Esophagus muscularis mucosa (tissue), 4 donors: Measurements from ENCODE around the gene PPP6R2.

Source experiments
- EP300 ChIP-seq: sonication (generic); formaldehyde crosslinking; IDR thresholded peaks from one replicate; pipeline ENCODE4 v1.6.1; 2017; ENCODE audit warnings: antibody characterized with exemption
- POLR2A ChIP-seq: fragments of 450-650 bp; IDR thresholded peaks from one replicate; pipeline ENCODE4 v1.6.1; 2017; ENCODE audit warnings: antibody characterized with exemption, moderate library complexity, mild to moderate bottlenecking, low read depth
- POLR2AphosphoS5 ChIP-seq, 2 donors: sonication (generic); formaldehyde crosslinking; IDR thresholded peaks; one replicate each; pipeline ENCODE4 v1.6.1; 2017; ENCODE audit warnings: antibody characterized with exemption in 2 of 2
- TF ChIP-seq, protein P1 (sequence below), 3 experiments: fragments of 200-600 bp in 2 of 3; fragments of 450-650 bp in 1 of 3; sonication (generic) in 2 of 3; IDR thresholded peaks; one replicate each; pipeline ENCODE4 v1.5.1; 2017 to 2019; ENCODE audit warnings: antibody characterized with exemption in 3 of 3, mild to moderate bottlenecking in 2 of 3, moderate library complexity in 1 of 3

DNA sequence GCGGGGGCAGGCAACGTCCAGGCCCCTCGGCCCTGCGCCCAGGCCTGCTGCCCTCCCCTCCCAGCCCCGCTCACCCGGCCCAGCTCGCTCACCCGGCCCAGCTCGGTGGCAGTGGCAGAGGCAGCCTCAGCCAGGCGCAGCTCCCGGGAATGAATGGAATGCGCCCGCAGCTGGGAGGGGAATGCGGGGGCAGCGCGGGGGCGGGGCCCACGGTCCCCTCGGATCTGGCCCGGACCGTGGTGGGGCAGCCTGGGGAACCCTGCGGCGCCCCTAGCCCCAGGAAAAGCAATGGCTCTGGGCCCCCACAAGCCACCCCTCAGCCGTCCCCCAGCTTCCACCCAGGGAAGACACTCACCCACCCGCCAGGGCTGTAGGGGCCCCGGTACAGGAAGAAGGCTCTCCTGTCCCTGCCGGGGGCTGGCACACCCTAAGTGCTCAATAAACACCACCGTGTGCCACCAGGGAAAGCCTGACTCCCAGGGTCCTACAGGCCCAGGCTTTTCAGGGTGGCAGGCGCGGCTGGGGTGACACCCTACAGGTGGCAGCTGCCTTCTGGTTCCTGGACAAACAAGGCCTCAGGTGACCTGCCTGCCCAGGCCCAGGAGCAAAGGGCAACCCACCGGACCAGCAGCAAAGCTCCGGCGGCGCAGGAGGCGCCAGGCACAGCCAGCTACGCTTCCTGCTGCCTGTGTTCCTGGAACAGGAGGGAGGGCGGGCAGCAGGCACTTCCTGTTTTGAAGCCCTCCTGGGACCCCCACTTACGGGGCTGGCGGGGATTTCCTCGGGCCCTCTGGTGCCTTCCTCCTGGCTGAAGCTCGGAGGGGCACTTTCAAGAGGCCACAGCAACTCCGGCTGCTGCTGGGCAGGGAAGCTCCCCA, 49.4 kb upstream of the PPP6R2 start:
- TF ChIP-seq, protein P1, sequence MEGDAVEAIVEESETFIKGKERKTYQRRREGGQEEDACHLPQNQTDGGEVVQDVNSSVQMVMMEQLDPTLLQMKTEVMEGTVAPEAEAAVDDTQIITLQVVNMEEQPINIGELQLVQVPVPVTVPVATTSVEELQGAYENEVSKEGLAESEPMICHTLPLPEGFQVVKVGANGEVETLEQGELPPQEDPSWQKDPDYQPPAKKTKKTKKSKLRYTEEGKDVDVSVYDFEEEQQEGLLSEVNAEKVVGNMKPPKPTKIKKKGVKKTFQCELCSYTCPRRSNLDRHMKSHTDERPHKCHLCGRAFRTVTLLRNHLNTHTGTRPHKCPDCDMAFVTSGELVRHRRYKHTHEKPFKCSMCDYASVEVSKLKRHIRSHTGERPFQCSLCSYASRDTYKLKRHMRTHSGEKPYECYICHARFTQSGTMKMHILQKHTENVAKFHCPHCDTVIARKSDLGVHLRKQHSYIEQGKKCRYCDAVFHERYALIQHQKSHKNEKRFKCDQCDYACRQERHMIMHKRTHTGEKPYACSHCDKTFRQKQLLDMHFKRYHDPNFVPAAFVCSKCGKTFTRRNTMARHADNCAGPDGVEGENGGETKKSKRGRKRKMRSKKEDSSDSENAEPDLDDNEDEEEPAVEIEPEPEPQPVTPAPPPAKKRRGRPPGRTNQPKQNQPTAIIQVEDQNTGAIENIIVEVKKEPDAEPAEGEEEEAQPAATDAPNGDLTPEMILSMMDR (IDR thresholded peaks at IDR 0.05) = no peak
- TF ChIP-seq POLR2AphosphoS5 (IDR thresholded peaks at IDR 0.05) (peak; percentile 6 to 9), POLR2A (no peak), EP300 (no peak)
